Gastrocnemius medialis (tissue), 4 donors: ENCODE results near the gene SMIM43. TPM values are rescaled to one million over a fixed set of nuclear protein-coding genes. Genes with fewer than 3 reads are reported as not detected.

Source experiments
- ATAC-seq, 2 donors: fragments of 150-250 bp; one replicate each; pipeline ENCODE4 v1.9.1; 2016
- DNase-seq, 2 donors: peaks; one replicate each; pipeline ENCODE4 v3.0.0-alpha.2; 2019
- H3K27ac ChIP-seq, 4 donors: fragments of 200-600 bp; sonication (generic); 1 replicate in 1 of 4; 2 replicates in 3 of 4; pipeline ENCODE4 v1.5.1; 2016 to 2018; ENCODE audit warnings: mild to moderate bottlenecking in 2 of 4, moderate library complexity in 1 of 4
- H3K27me3 ChIP-seq, 3 donors: fragments of 200-600 bp; sonication (generic) in 2 of 3; 1 replicate in 1 of 3; 2 replicates in 2 of 3; pipeline versions ENCODE4 v1.5.1 to v1.6.0; 2016 to 2019; ENCODE audit warnings: mild to moderate bottlenecking in 1 of 3, moderate library complexity in 1 of 3
- H3K36me3 ChIP-seq, 2 donors: fragments of 200-600 bp; sonication (generic) in 1 of 2; one replicate each; pipeline ENCODE4 v1.5.1; 2017 to 2018
- H3K4me1 ChIP-seq, 2 donors: fragments of 200-600 bp; sonication (generic) in 1 of 2; one replicate each; pipeline ENCODE4 v1.5.1; 2016 to 2017; ENCODE audit warnings: mild to moderate bottlenecking in 2 of 2
- H3K4me3 ChIP-seq, 4 donors: fragments of 200-600 bp; sonication (generic) in 3 of 4; 1 replicate in 1 of 4; 2 replicates in 3 of 4; pipeline ENCODE4 v1.5.1; 2016 to 2019; ENCODE audit warnings: mild to moderate bottlenecking in 2 of 4
- H3K9me3 ChIP-seq, 3 donors: fragments of 200-600 bp; sonication (generic) in 2 of 3; 1 replicate in 1 of 3; 2 replicates in 2 of 3; pipeline ENCODE4 v1.5.1; 2016 to 2019
- CTCF ChIP-seq, 5 experiments: fragments of 450-650 bp in 3 of 5; fragments of 200-600 bp in 2 of 5; sonication (generic) in 2 of 5; IDR thresholded peaks in 4 of 5; conservative IDR thresholded peaks in 1 of 5; 1 replicate in 4 of 5; 2 replicates in 1 of 5; pipeline ENCODE4 v1.5.1; 2016 to 2019; ENCODE audit warnings: antibody characterized with exemption in 5 of 5, mild to moderate bottlenecking in 3 of 5, moderate library complexity in 3 of 5
- POLR2A ChIP-seq, 2 donors: fragments of 450-650 bp; IDR thresholded peaks; one replicate each; pipeline ENCODE4 v1.6.1; 2017; ENCODE audit warnings: antibody characterized with exemption in 2 of 2, mild to moderate bottlenecking in 2 of 2, moderate library complexity in 2 of 2
- in situ Hi-C, 4 donors: fragments of 200-750 bp; cut with MboI; loops; one replicate each; pipeline versions ENCODE4 v1.15.0 to v1.8.0; 2017; ENCODE audit warnings: low sequenced_read_pairs in 4 of 4
- intact Hi-C: fragments of 100-400 bp; cut with DNase I; formaldehyde crosslinking; loops from one replicate; pipeline ENCODE4 v1.15.1; 2023; ENCODE audit warnings: low total_unique reads
- total RNA-seq, 4 donors: library from RNA; depleted of rRNA; stranded (reverse); fragments of >200 nt; gene quantifications; one replicate each; pipeline versions ENCODE4 v1.1.0 to v1.2.3, GENCODE V29; 2016

SMIM43 gene
- total RNA-seq, 4 donors from 2014 or later, result not detected

GRCh38 chr4:121791481-121791880 lies 26.5 kb upstream of the SMIM43 start:
- in situ Hi-C loops (no loop called here), intact Hi-C loops (no loop called here)
- Histone ChIP-seq H3K36me3 (no peaks in the 10 kb centered on the region), H3K4me1 (no peaks in the 10 kb centered on the region), H3K4me3 (no peak overlapping the region), H3K27ac (no peak overlapping the region), H3K27me3 (peaks cover 0 to 5% (median 0%) of the 10 kb centered on the region in 3 donors), H3K9me3 (no peaks in the 10 kb centered on the region)
- no peak for TF ChIP-seq CTCF (IDR thresholded peaks at IDR 0.05 in 4 of 5, conservative IDR thresholded peaks at IDR 0.05 in 1 of 5)
- no peak for TF ChIP-seq POLR2A (IDR thresholded peaks at IDR 0.05)
- DNase-seq, result no peak
- no peak for ATAC-seq

- H3K27ac ChIP-seq, result no peak overlapping the region
- H3K4me3 ChIP-seq, result no peak overlapping the region
- H3K4me1 ChIP-seq, result no peaks in the 10 kb centered on the region
- ATAC-seq, result no peak
- H3K27me3 ChIP-seq, result peaks cover 0 to 5% (median 0%) of the 10 kb centered on the region in 3 donors
- no peaks in the 10 kb centered on the region for H3K36me3 ChIP-seq
- no peak for DNase-seq
- no peaks in the 10 kb centered on the region for H3K9me3 ChIP-seq
- in situ Hi-C loops, result no loop called here
- intact Hi-C loops, result no loop called here
- TF ChIP-seq CTCF (IDR thresholded peaks at IDR 0.05 in 4 of 5, conservative IDR thresholded peaks at IDR 0.05 in 1 of 5) (no peak), POLR2A (IDR thresholded peaks at IDR 0.05) (no peak)
Observed at GRCh38 chr4:121790976-121791375, 26.0 kb upstream of the SMIM43 start.

GRCh38 chr4:121789960-121790829 lies 25.2 kb upstream of the SMIM43 start:
- H3K27me3 ChIP-seq, result peaks cover 0 to 5% (median 0%) of the 10 kb centered on the region in 3 donors
- no peaks in the 10 kb centered on the region for H3K9me3 ChIP-seq
- TF ChIP-seq CTCF (IDR thresholded peaks at IDR 0.05 in 4 of 5, conservative IDR thresholded peaks at IDR 0.05 in 1 of 5) (no peak), POLR2A (IDR thresholded peaks at IDR 0.05) (no peak)
- no peaks in the 10 kb centered on the region for H3K4me1 ChIP-seq
- no peaks in the 10 kb centered on the region for H3K36me3 ChIP-seq
- in situ Hi-C loops (no loop called here), intact Hi-C loops (no loop called here)
- no peak overlapping the region for H3K4me3 ChIP-seq
- no peak overlapping the region for H3K27ac ChIP-seq
- ATAC-seq (no peak), DNase-seq (no peak)

GRCh38 chr4:121789455-121789854 lies 24.5 kb upstream of the SMIM43 start:
- Histone ChIP-seq H3K27ac (no peak overlapping the region), H3K9me3 (no peaks in the 10 kb centered on the region), H3K36me3 (no peaks in the 10 kb centered on the region), H3K4me1 (no peaks in the 10 kb centered on the region), H3K4me3 (no peak overlapping the region), H3K27me3 (peaks cover 0 to 5% (median 2%) of the 10 kb centered on the region in 3 donors)
- in situ Hi-C loops, result no loop called here
- intact Hi-C loops, result no loop called here
- no peak for TF ChIP-seq POLR2A (IDR thresholded peaks at IDR 0.05)
- TF ChIP-seq CTCF (IDR thresholded peaks at IDR 0.05 in 4 of 5, conservative IDR thresholded peaks at IDR 0.05 in 1 of 5), result no peak
- DNase-seq (no peak), ATAC-seq (no peak)
